ENCODE results near the gene NDUFB1.

The NDUFB1 gene

GRCh38 chr14:92122351-92122677 lies 808 bp upstream of the NDUFB1 start:
- DNase-seq: peak; percentile 62
- H2BK5ac ChIP-seq (ENCODE audit: low read depth, low read length, poor library complexity, severe bottlenecking): peak overlapping the region; percentile 58
- peak overlapping the region; percentile 16 to 95 for H3K4ac ChIP-seq (ENCODE audit: low read depth in 1 of 2, low read length in 2 of 2)

GRCh38 chr14:92121207-92121669 lies 268 bp downstream of the NDUFB1 start:
- peak overlapping the region; percentile 71 to 88 for H3K4me3 ChIP-seq (ENCODE audit: insufficient read depth in 1 of 2, low read depth in 1 of 2, low read length in 2 of 2)
- H3K27ac ChIP-seq (ENCODE audit: low read length, poor library complexity, severe bottlenecking): peak overlapping the region; percentile 79
- H3K14ac ChIP-seq (ENCODE audit: low read length in 2 of 2): peak overlapping the region in 1 of 2 experiments; percentile 42
- H3K9ac ChIP-seq (ENCODE audit: low read length): peak overlapping the region; percentile 98
- peak overlapping the region; percentile 11 to 70 for H3K18ac ChIP-seq (ENCODE audit: low read depth in 1 of 2, low read length in 2 of 2)
- H3K79me1 ChIP-seq (replicated peaks; ENCODE audit: low read length, poor library complexity, severe bottlenecking): peaks cover 25% of the 10 kb centered on the region
- H4K91ac ChIP-seq (ENCODE audit: low read length): peak overlapping the region; percentile 44
- peak; percentile 62 for DNase-seq
- H2BK15ac ChIP-seq (ENCODE audit: low read depth, poor library complexity, severe bottlenecking): no peak overlapping the region
- peaks cover 14% of the 10 kb centered on the region for H3K4me1 ChIP-seq (ENCODE audit: control insufficient read depth, insufficient read depth, low read depth, low read length)
- no peak overlapping the region for H2BK5ac ChIP-seq (ENCODE audit: low read depth, low read length, poor library complexity, severe bottlenecking)
- H2AFZ ChIP-seq (ENCODE audit: low read depth, low read length): peak overlapping the region; percentile 72
- peaks cover 7 to 48% of the 10 kb centered on the region in 2 experiments for H3K36me3 ChIP-seq (ENCODE audit: control insufficient read depth in 1 of 2, insufficient read depth in 2 of 2, low read depth in 1 of 2, low read length in 2 of 2)
- peak overlapping the region in 1 of 2 experiments; percentile 6 for H3K23ac ChIP-seq (ENCODE audit: low read length in 2 of 2)
- H2AK5ac ChIP-seq (ENCODE audit: low read length, severe bottlenecking): no peak overlapping the region
- H2BK120ac ChIP-seq (ENCODE audit: low read depth, low read length): no peak overlapping the region
- peak overlapping the region; percentile 41 for H4K8ac ChIP-seq (ENCODE audit: low read length)
- under 1% methylated on average over 36 of the region's 36 CpGs for WGBS
- no peaks in the 10 kb centered on the region for H3K9me3 ChIP-seq (ENCODE audit: control insufficient read depth, low read length)
- peak overlapping the region in 1 of 2 experiments; percentile 56 for H3K4ac ChIP-seq (ENCODE audit: low read depth in 1 of 2, low read length in 2 of 2)
- no peak overlapping the region for H2BK12ac ChIP-seq (ENCODE audit: low read length in 2 of 2)
- H3K27me3 ChIP-seq (ENCODE audit: control insufficient read depth in 1 of 2, insufficient read depth in 1 of 2, low read length in 2 of 2): no peaks in the 10 kb centered on the region
- H3K4me2 ChIP-seq (ENCODE audit: low read length, poor library complexity, severe bottlenecking): peak overlapping the region; percentile 43

More at GRCh38 chr14:92122351-92122677, 808 bp upstream of the NDUFB1 start:
- H2AK5ac ChIP-seq (ENCODE audit: low read length, severe bottlenecking): no peak overlapping the region
- H3K27ac ChIP-seq (ENCODE audit: low read length, poor library complexity, severe bottlenecking): peak overlapping the region; percentile 79
- H3K9me3 ChIP-seq (ENCODE audit: control insufficient read depth, low read length): no peaks in the 10 kb centered on the region
- WGBS: under 1% methylated on average over 22 of the region's 22 CpGs
- H4K8ac ChIP-seq (ENCODE audit: low read length): peak overlapping the region; percentile 80
- H2AFZ ChIP-seq (ENCODE audit: low read depth, low read length): peak overlapping the region; percentile 60
- peak overlapping the region; percentile 16 for H4K91ac ChIP-seq (ENCODE audit: low read length)
- peaks cover 28% of the 10 kb centered on the region for H3K79me1 ChIP-seq (replicated peaks; ENCODE audit: low read length, poor library complexity, severe bottlenecking)
- peak overlapping the region; percentile 35 to 97 for H3K18ac ChIP-seq (ENCODE audit: low read depth in 1 of 2, low read length in 2 of 2)
- peaks cover 3 to 49% of the 10 kb centered on the region in 2 experiments for H3K36me3 ChIP-seq (ENCODE audit: control insufficient read depth in 1 of 2, insufficient read depth in 2 of 2, low read depth in 1 of 2, low read length in 2 of 2)
- peak overlapping the region; percentile 16 to 47 for H3K23ac ChIP-seq (ENCODE audit: low read length in 2 of 2)
- H3K4me3 ChIP-seq (ENCODE audit: insufficient read depth in 1 of 2, low read depth in 1 of 2, low read length in 2 of 2): peak overlapping the region; percentile 71 to 88
- peak overlapping the region; percentile 2 for H2BK15ac ChIP-seq (ENCODE audit: low read depth, poor library complexity, severe bottlenecking)
- peak overlapping the region in 1 of 2 experiments; percentile 87 for H3K14ac ChIP-seq (ENCODE audit: low read length in 2 of 2)
- peak overlapping the region; percentile 81 for H3K4me2 ChIP-seq (ENCODE audit: low read length, poor library complexity, severe bottlenecking)
- peak overlapping the region; percentile 98 for H3K9ac ChIP-seq (ENCODE audit: low read length)
- peaks cover 14% of the 10 kb centered on the region for H3K4me1 ChIP-seq (ENCODE audit: control insufficient read depth, insufficient read depth, low read depth, low read length)
- H2BK120ac ChIP-seq (ENCODE audit: low read depth, low read length): peak overlapping the region; percentile 91
- peak overlapping the region in 1 of 2 experiments; percentile 94 for H2BK12ac ChIP-seq (ENCODE audit: low read length in 2 of 2)
- H3K27me3 ChIP-seq (ENCODE audit: control insufficient read depth in 1 of 2, insufficient read depth in 1 of 2, low read length in 2 of 2): no peaks in the 10 kb centered on the region

- Histone ChIP-seq H3K27me3 (ENCODE audit: control insufficient read depth in 1 of 2, insufficient read depth in 1 of 2, low read length in 2 of 2) (no peaks in the 10 kb centered on the region), H3K9me3 (ENCODE audit: control insufficient read depth, low read length) (no peaks in the 10 kb centered on the region), H2AK5ac (ENCODE audit: low read length, severe bottlenecking) (no peak overlapping the region), H3K9ac (ENCODE audit: low read length) (no peak overlapping the region), H3K27ac (ENCODE audit: low read length, poor library complexity, severe bottlenecking) (no peak overlapping the region), H4K91ac (ENCODE audit: low read length) (no peak overlapping the region), H4K8ac (ENCODE audit: low read length) (no peak overlapping the region), H3K79me1 (replicated peaks; ENCODE audit: low read length, poor library complexity, severe bottlenecking) (no peaks in the 10 kb centered on the region), H2AFZ (ENCODE audit: low read depth, low read length) (no peak overlapping the region), H3K23ac (ENCODE audit: low read length in 2 of 2) (no peak overlapping the region), H2BK12ac (ENCODE audit: low read length in 2 of 2) (no peak overlapping the region), H3K4ac (ENCODE audit: low read depth in 1 of 2, low read length in 2 of 2) (no peak overlapping the region), H2BK15ac (ENCODE audit: low read depth, poor library complexity, severe bottlenecking) (no peak overlapping the region), H2BK120ac (ENCODE audit: low read depth, low read length) (no peak overlapping the region), H3K4me3 (ENCODE audit: insufficient read depth in 1 of 2, low read depth in 1 of 2, low read length in 2 of 2) (no peak overlapping the region), H3K18ac (ENCODE audit: low read depth in 1 of 2, low read length in 2 of 2) (no peak overlapping the region), H2BK5ac (ENCODE audit: low read depth, low read length, poor library complexity, severe bottlenecking) (no peak overlapping the region), H3K4me2 (ENCODE audit: low read length, poor library complexity, severe bottlenecking) (no peak overlapping the region), H3K36me3 (ENCODE audit: control insufficient read depth in 1 of 2, insufficient read depth in 2 of 2, low read depth in 1 of 2, low read length in 2 of 2) (no peaks in the 10 kb centered on the region), H3K14ac (ENCODE audit: low read length in 2 of 2) (no peak overlapping the region), H3K4me1 (ENCODE audit: control insufficient read depth, insufficient read depth, low read depth, low read length) (peaks cover 3% of the 10 kb centered on the region)
- 91% methylated on average over 5 of the region's 5 CpGs for WGBS
- DNase-seq: no peak
Measured at GRCh38 chr14:92109490-92109889, 12.0 kb downstream of the NDUFB1 start.

- Histone ChIP-seq H3K27ac (ENCODE audit: low read length, poor library complexity, severe bottlenecking) (no peak overlapping the region), H3K9ac (ENCODE audit: low read length) (no peak overlapping the region), H2BK5ac (ENCODE audit: low read depth, low read length, poor library complexity, severe bottlenecking) (no peak overlapping the region), H3K18ac (ENCODE audit: low read depth in 1 of 2, low read length in 2 of 2) (no peak overlapping the region), H4K91ac (ENCODE audit: low read length) (no peak overlapping the region), H2BK120ac (ENCODE audit: low read depth, low read length) (no peak overlapping the region), H4K8ac (ENCODE audit: low read length) (no peak overlapping the region), H2BK12ac (ENCODE audit: low read length in 2 of 2) (no peak overlapping the region), H3K23ac (ENCODE audit: low read length in 2 of 2) (no peak overlapping the region), H2BK15ac (ENCODE audit: low read depth, poor library complexity, severe bottlenecking) (no peak overlapping the region), H3K4ac (ENCODE audit: low read depth in 1 of 2, low read length in 2 of 2) (no peak overlapping the region), H3K4me3 (ENCODE audit: insufficient read depth in 1 of 2, low read depth in 1 of 2, low read length in 2 of 2) (no peak overlapping the region), H3K14ac (ENCODE audit: low read length in 2 of 2) (no peak overlapping the region), H2AFZ (ENCODE audit: low read depth, low read length) (no peak overlapping the region), H3K79me1 (replicated peaks; ENCODE audit: low read length, poor library complexity, severe bottlenecking) (peaks cover 2% of the 10 kb centered on the region), H3K36me3 (ENCODE audit: control insufficient read depth in 1 of 2, insufficient read depth in 2 of 2, low read depth in 1 of 2, low read length in 2 of 2) (no peaks in the 10 kb centered on the region), H3K9me3 (ENCODE audit: control insufficient read depth, low read length) (no peaks in the 10 kb centered on the region), H2AK5ac (ENCODE audit: low read length, severe bottlenecking) (no peak overlapping the region), H3K4me2 (ENCODE audit: low read length, poor library complexity, severe bottlenecking) (no peak overlapping the region), H3K4me1 (ENCODE audit: control insufficient read depth, insufficient read depth, low read depth, low read length) (peaks cover 3% of the 10 kb centered on the region), H3K27me3 (ENCODE audit: control insufficient read depth in 1 of 2, insufficient read depth in 1 of 2, low read length in 2 of 2) (no peaks in the 10 kb centered on the region)
- 27% methylated on average over 10 of the region's 11 CpGs for WGBS
- DNase-seq: no peak
Measured at GRCh38 chr14:92108345-92109254, 12.9 kb downstream of the NDUFB1 start.
